Smooth muscle cell (in vitro differentiated cells): ENCODE measurements around the gene NEU4. TPM values are rescaled to one million over a fixed set of nuclear protein-coding genes. Genes with fewer than 3 reads are reported as not detected.

Source experiments
- DNase-seq: peaks from one replicate; lab custom pipeline; 2025; ENCODE audit not compliant: unreplicated experiment; lab: John Stamatoyannopoulos, UW
- H2AFZ ChIP-seq: fragments of 200-600 bp; sonication (generic); 2 replicates; pipeline ENCODE4 v1.6.0; 2016; ENCODE audit warnings: antibody characterized with exemption, low read depth, mild to moderate bottlenecking
- H3F3A ChIP-seq: fragments of 200-600 bp; sonication (generic); 2 replicates; pipeline ENCODE4 v1.6.0; 2017; ENCODE audit warnings: antibody characterized with exemption, low read depth
- H3K27ac ChIP-seq: fragments of 200-600 bp; sonication (generic); 2 replicates; pipeline ENCODE4 v1.5.1; 2016; ENCODE audit warnings: low read depth, mild to moderate bottlenecking
- H3K27me3 ChIP-seq: fragments of 200-600 bp; sonication (generic); 2 replicates; pipeline ENCODE4 v1.6.1; 2016; ENCODE audit warnings: low read depth, mild to moderate bottlenecking
- H3K36me3 ChIP-seq: fragments of 200-600 bp; sonication (generic); 2 replicates; pipeline ENCODE4 v1.5.1; 2016; ENCODE audit warnings: low read depth
- H3K4me1 ChIP-seq: fragments of 200-600 bp; sonication (generic); 2 replicates; pipeline ENCODE4 v1.5.1; 2016; ENCODE audit warnings: low read depth
- H3K4me2 ChIP-seq: fragments of 200-600 bp; sonication (generic); 2 replicates; pipeline ENCODE4 v1.6.0; 2016; ENCODE audit warnings: mild to moderate bottlenecking
- H3K4me3 ChIP-seq: fragments of 200-600 bp; sonication (generic); 2 replicates; pipeline ENCODE4 v1.5.1; 2016; ENCODE audit warnings: mild to moderate bottlenecking
- H3K79me2 ChIP-seq: fragments of 200-600 bp; sonication (generic); 2 replicates; pipeline ENCODE4 v1.6.0; 2016; ENCODE audit warnings: low read depth, mild to moderate bottlenecking
- H3K9ac ChIP-seq: fragments of 200-600 bp; sonication (generic); 2 replicates; pipeline ENCODE4 v1.6.0; 2016; ENCODE audit warnings: low read depth
- H3K9me3 ChIP-seq: fragments of 200-600 bp; sonication (generic); replicated peaks from 2 replicates; pipeline ENCODE4 v1.5.1; 2016; ENCODE audit warnings: low read depth
- H4K20me1 ChIP-seq: fragments of 200-600 bp; sonication (generic); 2 replicates; pipeline ENCODE4 v1.6.0; 2016; ENCODE audit warnings: low read depth
- WGBS: methylation state at CpG from one replicate; pipeline ENCODE4 v1.1.7; 2016; ENCODE audit warnings: low lambda C conversion rate; 5-methylcytosine and 5-hydroxymethylcytosine counted together
- polyA plus RNA-seq: library from polyadenylated mRNA; unstranded; fragments of >200 nt; fragmentation: Nextera tagmentation; extraction: Ambion mirVana; gene quantifications from 2 replicates; pipeline ENCODE4 v1.2.1, GENCODE V29; 2016
- total RNA-seq: library from RNA; depleted of rRNA; stranded (reverse); fragments of >200 nt; gene quantifications from 2 replicates; pipeline ENCODE4 v1.2.3, GENCODE V29; 2014
- TF ChIP-seq, protein P1 (sequence below): fragments of 200-600 bp; sonication (generic); IDR thresholded peaks from 2 replicates; pipeline ENCODE4 v1.5.1; 2017; ENCODE audit warnings: borderline replicate concordance, mild to moderate bottlenecking, antibody characterized with exemption; ENCODE audit not compliant: insufficient read depth, poor library complexity, severe bottlenecking

Gene NEU4
- total and polyA plus RNA-seq, 2 experiments from 2014 or later: 0.10 TPM; not detected in 1

GRCh38 chr2:241836292-241836691 lies 27.3 kb downstream of the NEU4 start:
- no peak overlapping the region for H3K4me2 ChIP-seq
- H3K9ac ChIP-seq: no peak overlapping the region
- TF ChIP-seq, protein P1, sequence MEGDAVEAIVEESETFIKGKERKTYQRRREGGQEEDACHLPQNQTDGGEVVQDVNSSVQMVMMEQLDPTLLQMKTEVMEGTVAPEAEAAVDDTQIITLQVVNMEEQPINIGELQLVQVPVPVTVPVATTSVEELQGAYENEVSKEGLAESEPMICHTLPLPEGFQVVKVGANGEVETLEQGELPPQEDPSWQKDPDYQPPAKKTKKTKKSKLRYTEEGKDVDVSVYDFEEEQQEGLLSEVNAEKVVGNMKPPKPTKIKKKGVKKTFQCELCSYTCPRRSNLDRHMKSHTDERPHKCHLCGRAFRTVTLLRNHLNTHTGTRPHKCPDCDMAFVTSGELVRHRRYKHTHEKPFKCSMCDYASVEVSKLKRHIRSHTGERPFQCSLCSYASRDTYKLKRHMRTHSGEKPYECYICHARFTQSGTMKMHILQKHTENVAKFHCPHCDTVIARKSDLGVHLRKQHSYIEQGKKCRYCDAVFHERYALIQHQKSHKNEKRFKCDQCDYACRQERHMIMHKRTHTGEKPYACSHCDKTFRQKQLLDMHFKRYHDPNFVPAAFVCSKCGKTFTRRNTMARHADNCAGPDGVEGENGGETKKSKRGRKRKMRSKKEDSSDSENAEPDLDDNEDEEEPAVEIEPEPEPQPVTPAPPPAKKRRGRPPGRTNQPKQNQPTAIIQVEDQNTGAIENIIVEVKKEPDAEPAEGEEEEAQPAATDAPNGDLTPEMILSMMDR: no peak
- no peaks in the 10 kb centered on the region for H3K79me2 ChIP-seq
- H3K4me3 ChIP-seq: no peak overlapping the region
- H3K27ac ChIP-seq: no peak overlapping the region
- no peaks in the 10 kb centered on the region for H3K9me3 ChIP-seq
- H4K20me1 ChIP-seq: no peaks in the 10 kb centered on the region
- H3F3A ChIP-seq: no peaks in the 10 kb centered on the region
- WGBS: 91% methylated on average over 6 of the region's 6 CpGs
- no peaks in the 10 kb centered on the region for H3K36me3 ChIP-seq
- H3K27me3 ChIP-seq: peaks cover 6% of the 10 kb centered on the region
- no peak overlapping the region for H2AFZ ChIP-seq
- H3K4me1 ChIP-seq: no peaks in the 10 kb centered on the region
- no peak for DNase-seq

GRCh38 chr2:241837197-241837965 lies 28.4 kb downstream of the NEU4 start:
- 76% methylated on average over 13 of the region's 13 CpGs for WGBS
- Histone ChIP-seq H3K9ac (no peak overlapping the region), H3K27me3 (peaks cover 6% of the 10 kb centered on the region), H3K4me1 (no peaks in the 10 kb centered on the region), H3F3A (peaks cover 4% of the 10 kb centered on the region), H2AFZ (no peak overlapping the region), H3K9me3 (no peaks in the 10 kb centered on the region), H3K79me2 (no peaks in the 10 kb centered on the region), H3K4me3 (no peak overlapping the region), H3K4me2 (no peak overlapping the region), H4K20me1 (no peaks in the 10 kb centered on the region), H3K27ac (no peak overlapping the region), H3K36me3 (no peaks in the 10 kb centered on the region)
- TF ChIP-seq, protein P1: no peak
- no peak for DNase-seq

DNA sequence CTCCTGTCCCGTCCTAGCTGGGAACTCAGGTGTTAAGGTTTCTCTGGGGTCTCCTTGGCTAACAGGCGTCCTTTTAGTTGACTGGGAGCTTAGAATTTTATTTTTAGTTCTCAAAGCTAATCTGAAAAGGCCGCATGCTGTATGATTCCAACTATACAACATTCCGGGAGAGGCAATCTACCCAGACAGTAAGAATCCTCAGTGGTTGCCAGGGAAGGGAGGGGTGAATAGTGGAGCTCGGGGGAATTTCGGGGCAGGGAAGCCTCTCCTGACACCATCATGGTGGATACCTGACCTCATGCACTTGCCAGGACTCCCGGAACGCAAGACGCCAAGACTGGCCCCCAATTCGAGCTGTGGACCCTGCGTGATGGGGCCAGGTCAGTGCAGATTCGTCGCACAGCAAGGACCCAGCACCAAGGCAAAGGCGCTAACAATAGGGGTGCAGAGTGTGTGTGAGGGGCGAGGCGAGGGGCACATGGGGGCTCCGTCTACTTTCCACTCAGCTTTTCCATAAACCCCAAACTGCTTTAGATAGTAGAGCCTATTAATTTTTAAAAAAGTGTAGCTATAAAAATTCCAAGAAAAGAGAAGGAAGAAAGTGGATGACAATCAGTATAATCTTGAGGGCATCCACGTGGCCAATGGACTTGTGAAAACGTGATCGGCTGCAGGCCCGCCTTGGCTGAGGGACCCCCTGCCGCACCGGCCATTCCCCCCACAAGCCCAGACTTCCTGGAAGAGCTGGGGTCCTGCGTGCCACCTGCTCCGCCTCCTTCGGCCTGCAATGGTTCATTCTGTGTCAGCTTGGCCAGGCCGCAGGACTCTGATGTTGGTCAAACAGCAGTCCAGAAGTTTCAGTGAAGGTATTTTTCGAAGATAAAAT lies 32.4 kb downstream of the NEU4 start:
- Histone ChIP-seq H2AFZ (no peak overlapping the region), H4K20me1 (no peaks in the 10 kb centered on the region), H3K4me3 (no peak overlapping the region), H3K9ac (no peak overlapping the region), H3K36me3 (no peaks in the 10 kb centered on the region), H3K4me1 (no peaks in the 10 kb centered on the region), H3K27me3 (peaks cover 6% of the 10 kb centered on the region), H3K4me2 (no peak overlapping the region), H3K79me2 (no peaks in the 10 kb centered on the region), H3K27ac (no peak overlapping the region), H3F3A (peaks cover 4% of the 10 kb centered on the region), H3K9me3 (no peaks in the 10 kb centered on the region)
- WGBS: 87% methylated on average over 28 of the region's 28 CpGs
- no peak for DNase-seq
- TF ChIP-seq, protein P1: no peak
